ENCODE results near the gene LHB.

LHB gene

GRCh38 chr19:48970923-48971395, 45.9 kb downstream of the LHB start:
- DNase-seq = peak; percentile 95

- no peak for DNase-seq
Measured at GRCh38 chr19:48970139-48970766, 46.6 kb downstream of the LHB start.

- peak; percentile 92 for DNase-seq
Measured at GRCh38 chr19:48969276-48970138, 47.4 kb downstream of the LHB start.

GRCh38 chr19:48968813-48969218, 48.1 kb downstream of the LHB start:
- no peak for DNase-seq

GRCh38 chr19:48968179-48968661, 48.7 kb downstream of the LHB start:
- DNase-seq = peak; percentile 41

GRCh38 chr19:48967346-48968178, 49.3 kb downstream of the LHB start:
- peak; percentile 54 for DNase-seq

GRCh38 chr19:48966541-48967345, 50.1 kb downstream of the LHB start:
- peak; percentile 66 for DNase-seq

Measured in hematopoietic multipotent progenitor cell treated with erythropoietin and hydrocortisone succinate and interleukin-3 and kit ligand, for 4 days (in vitro differentiated cells).